Measurements from ENCODE around the gene GPR75. TPM values are rescaled to one million over a fixed set of nuclear protein-coding genes. Genes with fewer than 3 reads are reported as not detected.
"Not testable (repeated sequence)": the region's sequence is repeated elsewhere in the genome, so short reads cannot be mapped to it uniquely, and the experiment has no call there.

Gene GPR75
- total RNA-seq, 2 experiments from 2014 or later, result 0.71 to 1.2 TPM

DNA sequence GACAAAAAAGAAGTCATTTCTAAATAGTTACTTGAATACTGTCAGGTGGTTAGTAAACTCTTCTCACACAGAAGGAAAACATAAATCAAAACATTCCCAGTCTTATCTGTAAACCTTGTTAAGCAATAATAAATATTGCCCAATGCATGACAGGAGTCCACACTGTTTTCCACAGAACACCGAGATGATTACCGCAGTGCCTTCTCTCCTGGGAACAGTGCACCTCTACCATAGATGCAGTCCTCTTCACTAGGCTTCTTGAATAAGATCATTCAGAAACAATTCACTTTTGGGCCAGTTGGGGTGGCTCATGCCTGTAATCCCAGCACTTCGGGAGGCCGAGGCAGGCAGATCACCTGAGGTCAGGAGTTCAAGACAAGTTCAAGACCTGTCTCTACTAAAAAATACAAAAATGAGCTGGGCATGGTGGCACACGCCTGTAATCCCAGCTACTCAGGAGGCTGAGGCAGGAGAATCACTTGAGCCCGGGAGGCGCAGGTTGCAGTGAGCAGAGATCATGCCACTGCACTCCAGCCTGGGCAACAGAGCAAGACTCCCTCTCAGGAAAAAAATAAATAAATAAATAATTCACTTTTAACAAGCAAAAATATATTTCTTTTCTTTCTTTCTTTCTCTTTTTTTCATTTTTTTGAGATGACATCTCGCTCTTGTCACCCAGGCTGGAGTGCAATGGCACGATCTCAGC lies 8.6 kb downstream of the GPR75 start:
- H3K4me1 Mint-ChIP-seq; H3K27ac Mint-ChIP-seq; CTCF ChIA-PET; H3K27me3 Mint-ChIP-seq; ATAC-seq; H3K9me3 Mint-ChIP-seq (ENCODE audit: low read depth); DNase-seq; H3K4me3 Mint-ChIP-seq; intact Hi-C loops (cut with DNase I, micrococcal nuclease); POLR2A ChIA-PET: not testable (repeated sequence)
- peaks cover 22% of the 10 kb centered on the region for H3K36me3 Mint-ChIP-seq (ENCODE audit: low read depth)

DNA sequence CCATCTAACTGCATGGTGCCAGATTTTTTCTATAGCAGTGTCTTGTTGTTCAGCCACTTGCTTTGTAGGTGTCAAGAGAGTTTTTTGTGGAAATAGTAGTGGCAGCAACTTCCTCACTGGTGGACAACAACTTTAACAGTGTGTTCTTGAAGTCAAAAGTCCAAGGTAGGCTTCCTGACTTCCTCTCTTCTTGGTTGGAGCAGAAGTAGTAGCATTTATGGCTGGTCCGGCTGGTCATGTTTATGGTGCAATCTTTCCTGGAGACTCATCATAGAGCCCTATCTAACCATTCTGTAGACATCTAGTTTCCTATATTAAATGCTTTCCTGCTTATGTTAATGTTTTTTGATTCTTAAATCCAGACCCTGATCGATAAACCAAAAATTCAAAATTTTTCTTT lies 11.7 kb downstream of the GPR75 start:
- no peak overlapping the region for H3K4me3 Mint-ChIP-seq
- intact Hi-C loops (cut with DNase I, micrococcal nuclease), result no loop called here
- ATAC-seq, result no peak
- H3K36me3 Mint-ChIP-seq (ENCODE audit: low read depth), result peaks cover 10% of the 10 kb centered on the region
- H3K9me3 Mint-ChIP-seq (ENCODE audit: low read depth), result no peaks in the 10 kb centered on the region
- no peak for DNase-seq
- ChIA-PET POLR2A (no interaction called here), CTCF (no interaction called here)
- H3K27ac Mint-ChIP-seq, result no peak overlapping the region
- peaks cover 2% of the 10 kb centered on the region for H3K4me1 Mint-ChIP-seq
- no peaks in the 10 kb centered on the region for H3K27me3 Mint-ChIP-seq

GRCh38 chr2:53843595-53843994 lies 16.2 kb downstream of the GPR75 start:
- Mint-ChIP-seq H3K27ac (no peak overlapping the region), H3K27me3 (no peaks in the 10 kb centered on the region), H3K36me3 (ENCODE audit: low read depth) (peaks cover 8% of the 10 kb centered on the region), H3K4me1 (peaks cover 4% of the 10 kb centered on the region), H3K4me3 (no peak overlapping the region), H3K9me3 (ENCODE audit: low read depth) (no peaks in the 10 kb centered on the region)
- ChIA-PET CTCF (no interaction called here), POLR2A (no interaction called here)
- no peak for ATAC-seq
- intact Hi-C loops (cut with DNase I, micrococcal nuclease), result no loop called here
- DNase-seq, result no peak

DNA sequence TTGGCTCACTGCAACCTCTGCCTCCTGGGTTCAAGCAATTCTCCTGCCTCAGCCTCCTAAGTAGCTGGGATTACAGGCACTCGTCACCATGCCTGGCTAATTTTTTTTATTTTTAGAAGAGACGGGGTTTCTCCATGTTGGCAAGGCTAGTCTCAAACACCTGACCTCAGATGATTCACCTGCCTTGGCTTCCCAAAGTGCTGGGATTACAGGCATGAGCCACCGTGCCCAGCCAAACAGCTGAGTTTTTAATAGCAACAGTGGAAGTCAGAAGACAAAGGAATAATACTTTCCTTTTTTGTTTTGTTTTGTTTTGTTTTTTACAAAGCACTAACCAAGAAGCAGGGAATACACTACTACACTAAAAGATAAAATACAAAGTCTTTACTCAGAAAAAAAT lies 16.9 kb downstream of the GPR75 start:
- no peak for DNase-seq
- H3K4me1 Mint-ChIP-seq, result peaks cover 4% of the 10 kb centered on the region
- no peak for ATAC-seq
- intact Hi-C loops (cut with DNase I, micrococcal nuclease), result no loop called here
- ChIA-PET POLR2A (interaction anchor here (0.6 to 0.7 kb wide), 2 partner anchors 28 to 50 kb away, joined by 3 read pairs; no protein-coding TSS in a partner anchor), CTCF (no interaction called here)
- H3K27ac Mint-ChIP-seq, result no peak overlapping the region
- peaks cover 3% of the 10 kb centered on the region for H3K36me3 Mint-ChIP-seq (ENCODE audit: low read depth)
- no peaks in the 10 kb centered on the region for H3K9me3 Mint-ChIP-seq (ENCODE audit: low read depth)
- H3K4me3 Mint-ChIP-seq, result no peak overlapping the region
- no peaks in the 10 kb centered on the region for H3K27me3 Mint-ChIP-seq

DNA sequence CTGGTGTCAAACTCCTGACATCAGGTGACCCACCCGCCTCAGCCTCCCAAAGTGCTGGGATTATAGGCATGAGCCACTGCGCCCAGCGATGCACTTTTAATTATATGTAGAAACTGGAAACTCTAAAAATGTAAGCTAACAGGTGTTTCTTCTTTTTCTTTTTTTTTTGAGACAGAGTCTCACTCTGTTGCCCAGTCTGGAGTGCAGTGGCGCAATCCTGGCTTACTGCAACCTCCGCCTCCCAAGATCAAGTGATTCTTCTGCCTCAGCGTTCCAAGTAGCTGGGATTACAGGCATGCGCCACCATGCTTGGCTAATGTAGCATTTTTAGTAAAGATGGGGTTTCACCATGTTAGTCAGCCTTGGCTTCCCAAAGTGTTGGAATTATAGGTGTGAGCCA lies 18.1 kb downstream of the GPR75 start:
- DNase-seq; POLR2A ChIA-PET; H3K36me3 Mint-ChIP-seq (ENCODE audit: low read depth); CTCF ChIA-PET; H3K27ac Mint-ChIP-seq; H3K27me3 Mint-ChIP-seq; ATAC-seq; intact Hi-C loops (cut with DNase I, micrococcal nuclease); H3K4me3 Mint-ChIP-seq; H3K4me1 Mint-ChIP-seq; H3K9me3 Mint-ChIP-seq (ENCODE audit: low read depth): not testable (repeated sequence)

DNA sequence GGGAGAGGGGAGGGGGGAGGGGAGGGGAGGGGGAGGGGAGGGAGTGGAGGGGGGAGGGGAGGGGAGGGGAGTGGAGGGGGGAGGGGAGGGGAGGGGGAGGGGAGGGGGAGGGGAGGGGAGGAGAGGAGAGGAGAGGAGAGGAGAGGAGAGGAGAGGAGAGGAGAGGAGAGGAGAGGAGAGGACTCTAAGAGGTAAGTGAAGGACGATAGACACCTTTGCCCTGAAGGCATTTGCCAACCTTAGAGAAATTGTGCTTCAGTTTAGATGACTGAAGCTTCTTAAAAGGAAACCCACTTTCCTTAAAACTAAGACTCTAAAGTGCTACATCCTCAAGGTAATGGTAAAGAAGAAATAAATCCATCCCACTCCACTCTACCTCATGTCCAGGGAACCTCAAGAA lies 19.2 kb downstream of the GPR75 start:
- no peaks in the 10 kb centered on the region for H3K27me3 Mint-ChIP-seq
- H3K4me3 Mint-ChIP-seq, result no peak overlapping the region
- ChIA-PET POLR2A (no interaction called here), CTCF (no interaction called here)
- ATAC-seq, result no peak
- H3K9me3 Mint-ChIP-seq (ENCODE audit: low read depth), result no peaks in the 10 kb centered on the region
- intact Hi-C loops (cut with DNase I, micrococcal nuclease), result no loop called here
- H3K27ac Mint-ChIP-seq, result no peak overlapping the region
- peaks cover 1% of the 10 kb centered on the region for H3K36me3 Mint-ChIP-seq (ENCODE audit: low read depth)
- DNase-seq, result no peak
- H3K4me1 Mint-ChIP-seq, result peaks cover 4% of the 10 kb centered on the region

- POLR2A ChIA-PET, result interaction anchor here (0.6 kb wide), 1 partner anchor 95 kb away, joined by 3 read pairs; no protein-coding TSS in a partner anchor
- H3K27ac Mint-ChIP-seq; H3K4me1 Mint-ChIP-seq; H3K27me3 Mint-ChIP-seq; H3K4me3 Mint-ChIP-seq; H3K9me3 Mint-ChIP-seq (ENCODE audit: low read depth); ATAC-seq; CTCF ChIA-PET; intact Hi-C loops (cut with DNase I, micrococcal nuclease); H3K36me3 Mint-ChIP-seq (ENCODE audit: low read depth); DNase-seq: not testable (repeated sequence)
These were observed 29.8 kb downstream of the GPR75 start for GRCh38 chr2:53829980-53830290.

- peaks cover 4% of the 10 kb centered on the region for H3K9me3 Mint-ChIP-seq (ENCODE audit: low read depth)
- no peak overlapping the region for H3K27ac Mint-ChIP-seq
- H3K4me1 Mint-ChIP-seq, result no peaks in the 10 kb centered on the region
- no peak for ATAC-seq
- no peak overlapping the region for H3K4me3 Mint-ChIP-seq
- ChIA-PET CTCF (no interaction called here), POLR2A (interaction anchor here (0.6 kb wide), 1 partner anchor 96 kb away, joined by 3 read pairs; no protein-coding TSS in a partner anchor)
- no peak for DNase-seq
- intact Hi-C loops (cut with DNase I, micrococcal nuclease), result no loop called here
- H3K36me3 Mint-ChIP-seq (ENCODE audit: low read depth), result peaks cover 6% of the 10 kb centered on the region
- no peaks in the 10 kb centered on the region for H3K27me3 Mint-ChIP-seq
These were observed 30.3 kb downstream of the GPR75 start for GRCh38 chr2:53829273-53829979.

DNA sequence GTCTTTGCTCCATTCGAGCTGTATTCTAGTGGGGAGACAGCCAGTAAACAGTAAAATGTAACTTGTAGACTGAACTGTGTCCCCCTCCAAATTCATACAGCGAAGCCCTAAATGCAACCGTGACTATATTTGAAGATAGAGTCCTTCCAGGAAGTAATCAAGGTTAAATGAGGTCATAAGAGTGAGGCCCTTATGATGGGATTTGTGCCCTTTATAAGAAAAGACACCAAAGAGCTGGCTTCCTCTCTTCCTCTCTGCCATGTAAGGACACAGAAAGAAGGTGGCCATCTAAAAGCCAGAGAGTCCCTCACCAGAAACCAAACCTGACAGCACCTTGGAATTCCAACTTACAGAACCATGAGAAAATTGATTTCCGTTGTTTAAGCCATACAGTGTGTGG lies 31.4 kb downstream of the GPR75 start:
- Mint-ChIP-seq H3K4me1 (no peaks in the 10 kb centered on the region), H3K27ac (no peak overlapping the region), H3K36me3 (ENCODE audit: low read depth) (peaks cover 2% of the 10 kb centered on the region), H3K9me3 (ENCODE audit: low read depth) (peaks cover 4% of the 10 kb centered on the region), H3K27me3 (no peaks in the 10 kb centered on the region), H3K4me3 (no peak overlapping the region)
- ATAC-seq (no peak), DNase-seq (no peak)
- intact Hi-C loops (cut with DNase I, micrococcal nuclease), result no loop called here
- CTCF ChIA-PET, result no interaction called here
- POLR2A ChIA-PET, result no interaction called here

DNA sequence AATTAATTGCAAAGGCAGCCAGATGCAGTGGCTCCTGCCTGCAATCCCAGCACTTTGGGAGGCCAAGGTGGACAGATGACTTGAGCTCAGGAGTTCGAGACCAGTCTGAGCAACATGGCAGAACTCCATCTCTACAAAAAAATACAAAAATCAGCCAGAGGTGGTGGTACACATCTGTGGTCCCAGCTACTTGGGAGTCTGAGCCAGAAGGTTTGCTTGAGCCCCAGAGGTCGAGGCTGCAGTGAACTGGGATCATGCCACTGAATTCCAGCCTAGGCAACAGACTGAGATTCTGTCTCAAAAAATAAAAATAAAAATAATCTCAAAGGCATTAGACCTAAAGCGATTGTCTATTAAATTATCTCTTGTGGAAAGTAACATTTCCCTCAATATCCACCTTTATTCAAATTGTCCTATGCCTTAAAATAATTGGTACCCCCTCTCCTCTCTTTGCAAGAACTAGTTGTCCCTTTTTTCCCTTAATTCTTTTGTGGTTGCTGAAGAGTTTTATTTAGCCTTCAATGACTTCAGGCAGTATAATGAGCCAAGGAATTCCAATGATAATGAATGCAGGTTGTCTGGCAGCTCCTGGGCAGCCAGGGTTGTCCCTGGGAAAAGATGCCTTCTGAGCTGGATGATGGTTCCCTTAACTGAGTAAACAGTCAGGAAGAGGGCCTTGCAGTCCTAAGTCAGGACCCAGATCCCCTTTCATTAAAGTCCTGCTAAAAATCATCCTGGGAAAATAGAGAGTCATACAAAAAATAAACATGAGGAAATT lies 32.2 kb downstream of the GPR75 start:
- ChIA-PET CTCF (no interaction called here), POLR2A (no interaction called here)
- H3K27ac Mint-ChIP-seq, result no peak overlapping the region
- intact Hi-C loops (cut with DNase I, micrococcal nuclease), result no loop called here
- DNase-seq, result no peak
- H3K4me3 Mint-ChIP-seq, result no peak overlapping the region
- no peaks in the 10 kb centered on the region for H3K4me1 Mint-ChIP-seq
- no peaks in the 10 kb centered on the region for H3K27me3 Mint-ChIP-seq
- H3K9me3 Mint-ChIP-seq (ENCODE audit: low read depth), result peaks cover 4% of the 10 kb centered on the region
- H3K36me3 Mint-ChIP-seq (ENCODE audit: low read depth), result peaks cover under 1% of the 10 kb centered on the region
- no peak for ATAC-seq

GRCh38 chr2:53826587-53827397 lies 33.0 kb downstream of the GPR75 start:
- DNase-seq (no peak), ATAC-seq (no peak)
- Mint-ChIP-seq H3K4me3 (no peak overlapping the region), H3K4me1 (no peaks in the 10 kb centered on the region), H3K36me3 (ENCODE audit: low read depth) (no peaks in the 10 kb centered on the region), H3K27me3 (no peaks in the 10 kb centered on the region), H3K27ac (no peak overlapping the region), H3K9me3 (ENCODE audit: low read depth) (peaks cover 4% of the 10 kb centered on the region)
- POLR2A ChIA-PET, result no interaction called here
- CTCF ChIA-PET, result no interaction called here
- intact Hi-C loops (cut with DNase I, micrococcal nuclease), result no loop called here

All from activated CD4-positive, alpha-beta T cell treated with anti-CD3 and anti-CD28 coated beads for 36 hours (primary cell).